Measurements from ENCODE around the gene ATP5F1D. TPM values are rescaled to one million over a fixed set of nuclear protein-coding genes. Genes with fewer than 3 reads are reported as not detected.
"Not testable (repeated sequence)": the region's sequence is repeated elsewhere in the genome, so short reads cannot be mapped to it uniquely, and the experiment has no call there.

The ATP5F1D gene
- 213 TPM for total RNA-seq

- peak; percentile 95 for DNase-seq (ENCODE audit: low spot score)
These were observed at the start of gene ATP5F1D for GRCh38 chr19:1241417-1242095. TSS of gene ATP5F1D (plus strand) at chr19:1241751. CDS start at chr19:1241851, 100 bp downstream.

- no peak for DNase-seq (ENCODE audit: low spot score)
These were observed 42.0 kb upstream of the ATP5F1D start for GRCh38 chr19:1199531-1199930.

- DNase-seq (ENCODE audit: low spot score): not testable (repeated sequence)
These were observed 40.9 kb upstream of the ATP5F1D start for GRCh38 chr19:1200614-1201013.

- DNase-seq (ENCODE audit: low spot score): peak; percentile 99
These were observed 36.1 kb upstream of the ATP5F1D start, which contains the start of gene STK11 for GRCh38 chr19:1205114-1206099. TSS of gene STK11 (plus strand) at chr19:1205778. CDS start at chr19:1206914, 1,136 bp downstream.

- no peak for DNase-seq (ENCODE audit: low spot score)
These were observed 35.2 kb upstream of the ATP5F1D start for GRCh38 chr19:1206150-1206863.

- peak; percentile 37 for DNase-seq (ENCODE audit: low spot score)
These were observed 34.6 kb upstream of the ATP5F1D start for GRCh38 chr19:1206864-1207450.

GRCh38 chr19:1208830-1209229 is 32.7 kb upstream of the ATP5F1D start:
- peak; percentile 65 for DNase-seq (ENCODE audit: low spot score)

GRCh38 chr19:1210227-1210538 is 31.4 kb upstream of the ATP5F1D start:
- DNase-seq (ENCODE audit: low spot score): no peak

- no peak for DNase-seq (ENCODE audit: low spot score)
These were observed 29.9 kb upstream of the ATP5F1D start for GRCh38 chr19:1211494-1212234.

GRCh38 chr19:1213391-1214286 is 27.9 kb upstream of the ATP5F1D start:
- peak; percentile 62 for DNase-seq (ENCODE audit: low spot score)

- DNase-seq (ENCODE audit: low spot score): no peak
These were observed 27.2 kb upstream of the ATP5F1D start for GRCh38 chr19:1214299-1214861.

- DNase-seq (ENCODE audit: low spot score): no peak
These were observed 26.5 kb upstream of the ATP5F1D start for GRCh38 chr19:1214862-1215731.

GRCh38 chr19:1216756-1217155 is 24.8 kb upstream of the ATP5F1D start:
- DNase-seq (ENCODE audit: low spot score): no peak

- DNase-seq (ENCODE audit: low spot score): no peak
These were observed 24.2 kb upstream of the ATP5F1D start for GRCh38 chr19:1217366-1217765.

- no peak for DNase-seq (ENCODE audit: low spot score)
These were observed 22.6 kb upstream of the ATP5F1D start for GRCh38 chr19:1218751-1219567.

- DNase-seq (ENCODE audit: low spot score): no peak
These were observed 21.6 kb upstream of the ATP5F1D start for GRCh38 chr19:1219786-1220476.

GRCh38 chr19:1220477-1220930 is 21.0 kb upstream of the ATP5F1D start:
- no peak for DNase-seq (ENCODE audit: low spot score)
